Measurements from ENCODE around the gene DENND6B. TPM values are rescaled to one million over a fixed set of nuclear protein-coding genes. Genes with fewer than 3 reads are reported as not detected.

DENND6B gene
- total RNA-seq, 1 experiment from 2014 or later: 3.5 TPM

- no peak for DNase-seq (ENCODE audit: low read depth)
These were observed 37.5 kb downstream of the DENND6B start for GRCh38 chr22:50289151-50289941.

GRCh38 chr22:50287731-50288130 is 39.1 kb downstream of the DENND6B start:
- DNase-seq (ENCODE audit: low read depth): no peak

- no peak for DNase-seq (ENCODE audit: low read depth)
These were observed 40.0 kb downstream of the DENND6B start for GRCh38 chr22:50286701-50287318.

- no peak for DNase-seq (ENCODE audit: low read depth)
These were observed 40.5 kb downstream of the DENND6B start for GRCh38 chr22:50286275-50286674.

- DNase-seq (ENCODE audit: low read depth): no peak
These were observed 41.1 kb downstream of the DENND6B start for GRCh38 chr22:50285568-50286229.

- DNase-seq (ENCODE audit: low read depth): no peak
These were observed 42.3 kb downstream of the DENND6B start for GRCh38 chr22:50284479-50284878.

GRCh38 chr22:50283821-50284220 is 43.0 kb downstream of the DENND6B start:
- DNase-seq (ENCODE audit: low read depth): no peak

- peak; percentile 80 for DNase-seq (ENCODE audit: low read depth)
These were observed 44.3 kb downstream of the DENND6B start for GRCh38 chr22:50282361-50283155.

GRCh38 chr22:50281957-50282356 is 44.9 kb downstream of the DENND6B start:
- no peak for DNase-seq (ENCODE audit: low read depth)

GRCh38 chr22:50281384-50281760 is 45.4 kb downstream of the DENND6B start:
- no peak for DNase-seq (ENCODE audit: low read depth)

GRCh38 chr22:50280708-50281383 is 46.0 kb downstream of the DENND6B start:
- no peak for DNase-seq (ENCODE audit: low read depth)

GRCh38 chr22:50280022-50280707 is 46.6 kb downstream of the DENND6B start:
- DNase-seq (ENCODE audit: low read depth): no peak

GRCh38 chr22:50278956-50279619 is 47.7 kb downstream of the DENND6B start:
- DNase-seq (ENCODE audit: low read depth): no peak

- DNase-seq (ENCODE audit: low read depth): no peak
These were observed 48.4 kb downstream of the DENND6B start for GRCh38 chr22:50278461-50278860.

- no peak for DNase-seq (ENCODE audit: low read depth)
These were observed 49.1 kb downstream of the DENND6B start for GRCh38 chr22:50277761-50278160.

GRCh38 chr22:50276143-50276542 is 50.7 kb downstream of the DENND6B start:
- peak; percentile 51 for DNase-seq (ENCODE audit: low read depth)

GRCh38 chr22:50275181-50276055 is 51.4 kb downstream of the DENND6B start:
- no peak for DNase-seq (ENCODE audit: low read depth)

- DNase-seq (ENCODE audit: low read depth): no peak
These were observed 52.0 kb downstream of the DENND6B start for GRCh38 chr22:50274771-50275170.

GRCh38 chr22:50274311-50274710 is 52.5 kb downstream of the DENND6B start:
- peak; percentile 57 for DNase-seq (ENCODE audit: low read depth)

All from LHCN-M2 (cell line).